Measurements from ENCODE around the gene PAWR. TPM values are rescaled to one million over a fixed set of nuclear protein-coding genes. Genes with fewer than 3 reads are reported as not detected.

Gene PAWR
- polyA plus RNA-seq, 2 donors: 15.5 to 38.6 TPM

DNA sequence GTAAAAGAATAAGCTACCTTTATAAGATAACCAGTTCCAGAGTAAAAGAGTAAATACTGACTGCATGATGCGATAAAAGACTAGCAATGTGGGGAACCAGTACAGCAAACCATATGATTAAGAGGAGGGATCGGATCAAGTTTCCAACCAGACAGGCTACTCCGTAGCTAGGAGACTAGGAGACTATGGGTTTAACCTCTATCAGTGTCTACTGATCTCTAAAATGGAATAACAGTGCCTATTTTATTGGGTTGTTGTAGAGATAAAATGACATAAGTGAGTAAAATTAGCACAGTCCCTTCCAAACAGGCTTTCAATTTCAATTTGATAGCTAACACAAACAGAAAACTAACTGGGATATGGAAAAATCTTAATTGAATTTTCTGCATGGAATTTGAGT lies 76.0 kb downstream of the PAWR start:
- H3K9me3 ChIP-seq (ENCODE audit: control insufficient read depth in 2 of 2, insufficient read depth in 1 of 2, low read depth in 1 of 2, low read length in 1 of 2): no peaks in the 10 kb centered on the region
- H3K36me3 ChIP-seq (ENCODE audit: control insufficient read depth in 2 of 2, insufficient read depth in 2 of 2, low read length in 1 of 2): peaks cover 0 to 2% of the 10 kb centered on the region in 2 donors
- H3K4me3 ChIP-seq (ENCODE audit: low read depth in 1 of 2, low read length in 2 of 2): no peak overlapping the region
- no peaks in the 10 kb centered on the region for H3K4me1 ChIP-seq (ENCODE audit: control insufficient read depth in 2 of 2, insufficient read depth in 2 of 2, low read length in 1 of 2)
- no peak overlapping the region for H3K27ac ChIP-seq (ENCODE audit: low read depth in 2 of 2, low read length in 1 of 2)
- 76 to 86% methylated on average over 3 of the region's 3 CpGs for WGBS, 2 donors
- H3K27me3 ChIP-seq (ENCODE audit: control insufficient read depth in 1 of 2, insufficient read depth in 2 of 2, low read length in 2 of 2): no peaks in the 10 kb centered on the region

DNA sequence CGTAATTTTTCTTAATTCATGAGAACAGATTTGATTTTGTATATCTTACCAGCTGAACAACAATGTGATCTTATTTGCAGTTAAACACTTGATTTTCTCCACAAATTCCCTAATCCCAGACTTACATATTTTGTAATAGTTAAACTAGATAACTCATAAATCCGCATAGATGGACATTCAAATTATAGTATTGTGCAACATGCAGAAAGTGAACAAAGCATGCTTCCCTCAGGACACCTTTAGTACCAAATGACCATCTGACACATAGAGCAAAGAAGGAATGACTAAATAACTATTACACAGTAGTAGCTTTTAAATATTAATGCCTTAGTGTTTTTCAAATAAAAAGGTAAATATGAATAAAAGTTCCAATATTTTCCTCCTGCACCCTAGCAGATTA lies 88.9 kb downstream of the PAWR start:
- Histone ChIP-seq H3K9me3 (ENCODE audit: control insufficient read depth in 2 of 2, insufficient read depth in 1 of 2, low read depth in 1 of 2, low read length in 1 of 2) (no peaks in the 10 kb centered on the region), H3K27ac (ENCODE audit: low read depth in 2 of 2, low read length in 1 of 2) (no peak overlapping the region), H3K4me1 (ENCODE audit: control insufficient read depth in 2 of 2, insufficient read depth in 2 of 2, low read length in 1 of 2) (no peaks in the 10 kb centered on the region), H3K36me3 (ENCODE audit: control insufficient read depth in 2 of 2, insufficient read depth in 2 of 2, low read length in 1 of 2) (no peaks in the 10 kb centered on the region), H3K4me3 (ENCODE audit: low read depth in 1 of 2, low read length in 2 of 2) (no peak overlapping the region), H3K27me3 (ENCODE audit: control insufficient read depth in 1 of 2, insufficient read depth in 2 of 2, low read length in 2 of 2) (no peaks in the 10 kb centered on the region)
- WGBS, 2 donors: 90 to 95% methylated on average over 2 of the region's 2 CpGs

DNA sequence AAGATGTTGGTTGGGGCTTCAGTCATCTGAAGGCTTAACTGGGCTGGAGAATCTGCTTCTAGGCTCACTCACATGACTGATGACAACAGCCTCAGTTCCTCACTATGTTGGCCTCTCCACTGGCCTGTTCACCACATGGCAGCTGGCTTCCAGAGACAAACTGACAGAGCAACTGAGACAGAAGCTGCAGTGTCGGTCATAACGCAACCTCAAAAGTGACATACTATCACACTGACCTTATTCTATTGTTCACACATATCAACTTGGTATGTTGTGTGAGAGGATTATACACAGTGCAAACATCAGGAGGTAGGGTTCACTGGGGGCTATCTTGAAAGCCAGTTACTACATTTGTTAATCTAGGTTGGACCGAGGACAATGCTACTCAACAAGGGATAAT lies 92.9 kb downstream of the PAWR start:
- Histone ChIP-seq H3K4me3 (ENCODE audit: low read depth in 1 of 2, low read length in 2 of 2) (no peak overlapping the region), H3K27ac (ENCODE audit: low read depth in 2 of 2, low read length in 1 of 2) (no peak overlapping the region), H3K36me3 (ENCODE audit: control insufficient read depth in 2 of 2, insufficient read depth in 2 of 2, low read length in 1 of 2) (no peaks in the 10 kb centered on the region), H3K27me3 (ENCODE audit: control insufficient read depth in 1 of 2, insufficient read depth in 2 of 2, low read length in 2 of 2) (no peaks in the 10 kb centered on the region), H3K4me1 (ENCODE audit: control insufficient read depth in 2 of 2, insufficient read depth in 2 of 2, low read length in 1 of 2) (no peaks in the 10 kb centered on the region), H3K9me3 (ENCODE audit: control insufficient read depth in 2 of 2, insufficient read depth in 1 of 2, low read depth in 1 of 2, low read length in 1 of 2) (no peaks in the 10 kb centered on the region)
- 84 to 87% methylated on average over 3 of the region's 3 CpGs for WGBS, 2 donors

DNA sequence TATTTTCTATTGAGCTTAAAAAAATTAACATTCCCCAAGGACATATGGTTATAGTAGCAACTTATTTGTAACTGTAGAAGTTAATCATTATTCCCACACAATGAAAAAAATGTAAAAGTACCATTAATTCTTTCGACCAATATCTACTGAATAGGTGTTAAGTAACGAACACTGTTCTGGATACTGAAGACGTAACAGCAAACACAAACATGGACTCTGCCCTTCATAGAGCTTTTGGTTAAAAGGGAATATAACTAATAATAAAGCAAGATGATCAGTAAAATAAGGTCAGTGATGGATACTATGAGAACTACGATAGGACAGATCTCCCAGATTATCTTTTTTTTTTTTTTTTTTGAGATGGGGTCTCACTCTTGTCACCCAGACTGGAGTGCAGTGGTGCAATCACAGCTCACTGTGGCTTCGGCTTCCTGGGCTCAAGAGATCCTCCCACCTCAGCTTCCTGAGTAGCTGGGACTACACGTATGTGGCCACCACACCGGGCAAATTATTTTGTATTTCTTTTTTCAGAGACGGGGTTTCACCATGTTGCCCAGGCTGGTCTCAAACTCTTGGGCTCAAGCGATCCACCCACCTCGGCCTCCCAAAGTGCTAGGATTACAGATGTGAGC lies 93.9 kb downstream of the PAWR start:
- Histone ChIP-seq H3K4me1 (ENCODE audit: control insufficient read depth in 2 of 2, insufficient read depth in 2 of 2, low read length in 1 of 2) (no peaks in the 10 kb centered on the region), H3K36me3 (ENCODE audit: control insufficient read depth in 2 of 2, insufficient read depth in 2 of 2, low read length in 1 of 2) (no peaks in the 10 kb centered on the region), H3K27ac (ENCODE audit: low read depth in 2 of 2, low read length in 1 of 2) (no peak overlapping the region), H3K9me3 (ENCODE audit: control insufficient read depth in 2 of 2, insufficient read depth in 1 of 2, low read depth in 1 of 2, low read length in 1 of 2) (no peaks in the 10 kb centered on the region), H3K27me3 (ENCODE audit: control insufficient read depth in 1 of 2, insufficient read depth in 2 of 2, low read length in 2 of 2) (no peaks in the 10 kb centered on the region), H3K4me3 (ENCODE audit: low read depth in 1 of 2, low read length in 2 of 2) (no peak overlapping the region)
- WGBS, 2 donors: 89 to 92% methylated on average over 10 of the region's 10 CpGs

DNA sequence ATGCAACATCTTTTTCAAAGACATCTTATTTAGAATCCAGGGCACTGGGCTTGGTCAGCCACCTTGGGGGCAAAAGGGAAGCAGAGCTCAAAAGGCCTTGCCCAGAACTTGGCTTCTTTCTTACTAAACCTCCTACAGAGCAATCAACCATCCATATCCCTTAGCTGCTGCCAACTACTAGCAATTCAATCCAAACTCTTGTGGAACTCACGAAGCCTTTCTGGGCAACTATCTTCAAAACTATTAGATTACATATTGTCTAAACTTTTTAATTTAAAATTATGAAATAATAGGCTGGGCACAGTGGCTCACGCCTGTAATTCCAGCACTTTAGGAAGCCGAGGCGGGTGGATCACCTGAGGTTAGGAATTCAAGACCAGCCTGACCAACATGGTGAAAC lies 95.5 kb downstream of the PAWR start:
- H3K4me3 ChIP-seq (ENCODE audit: low read depth in 1 of 2, low read length in 2 of 2): no peak overlapping the region
- no peaks in the 10 kb centered on the region for H3K9me3 ChIP-seq (ENCODE audit: control insufficient read depth in 2 of 2, insufficient read depth in 1 of 2, low read depth in 1 of 2, low read length in 1 of 2)
- no peaks in the 10 kb centered on the region for H3K27me3 ChIP-seq (ENCODE audit: control insufficient read depth in 1 of 2, insufficient read depth in 2 of 2, low read length in 2 of 2)
- H3K4me1 ChIP-seq (ENCODE audit: control insufficient read depth in 2 of 2, insufficient read depth in 2 of 2, low read length in 1 of 2): no peaks in the 10 kb centered on the region
- H3K36me3 ChIP-seq (ENCODE audit: control insufficient read depth in 2 of 2, insufficient read depth in 2 of 2, low read length in 1 of 2): no peaks in the 10 kb centered on the region
- WGBS, 2 donors: 94 to 97% methylated on average over 4 of the region's 4 CpGs
- H3K27ac ChIP-seq (ENCODE audit: low read depth in 2 of 2, low read length in 1 of 2): no peak overlapping the region

DNA sequence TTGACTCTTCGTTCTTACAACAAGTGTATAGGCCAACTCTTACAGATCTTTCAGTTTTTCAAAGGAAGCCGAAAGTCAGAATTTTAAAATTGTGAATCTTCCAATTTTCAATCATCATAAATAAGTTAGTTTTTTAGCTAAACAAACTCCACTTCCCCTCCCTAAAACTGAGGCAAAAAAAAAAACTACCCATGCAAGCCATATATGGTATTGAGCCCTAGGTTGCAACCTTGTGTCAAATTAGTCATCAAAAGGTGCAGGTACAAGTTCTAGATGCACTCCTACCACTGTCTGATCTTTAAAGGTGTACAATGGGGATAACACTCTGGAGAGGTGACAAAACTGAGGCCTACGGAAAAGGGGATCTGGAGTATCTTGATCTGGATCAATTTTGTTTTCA lies 97.9 kb downstream of the PAWR start:
- no peak overlapping the region for H3K27ac ChIP-seq (ENCODE audit: low read depth in 2 of 2, low read length in 1 of 2)
- WGBS, 2 donors: 77 to 79% methylated on average over 3 of the region's 3 CpGs
- no peaks in the 10 kb centered on the region for H3K27me3 ChIP-seq (ENCODE audit: control insufficient read depth in 1 of 2, insufficient read depth in 2 of 2, low read length in 2 of 2)
- H3K4me3 ChIP-seq (ENCODE audit: low read depth in 1 of 2, low read length in 2 of 2): no peak overlapping the region
- H3K4me1 ChIP-seq (ENCODE audit: control insufficient read depth in 2 of 2, insufficient read depth in 2 of 2, low read length in 1 of 2): no peaks in the 10 kb centered on the region
- no peaks in the 10 kb centered on the region for H3K36me3 ChIP-seq (ENCODE audit: control insufficient read depth in 2 of 2, insufficient read depth in 2 of 2, low read length in 1 of 2)
- no peaks in the 10 kb centered on the region for H3K9me3 ChIP-seq (ENCODE audit: control insufficient read depth in 2 of 2, insufficient read depth in 1 of 2, low read depth in 1 of 2, low read length in 1 of 2)

DNA sequence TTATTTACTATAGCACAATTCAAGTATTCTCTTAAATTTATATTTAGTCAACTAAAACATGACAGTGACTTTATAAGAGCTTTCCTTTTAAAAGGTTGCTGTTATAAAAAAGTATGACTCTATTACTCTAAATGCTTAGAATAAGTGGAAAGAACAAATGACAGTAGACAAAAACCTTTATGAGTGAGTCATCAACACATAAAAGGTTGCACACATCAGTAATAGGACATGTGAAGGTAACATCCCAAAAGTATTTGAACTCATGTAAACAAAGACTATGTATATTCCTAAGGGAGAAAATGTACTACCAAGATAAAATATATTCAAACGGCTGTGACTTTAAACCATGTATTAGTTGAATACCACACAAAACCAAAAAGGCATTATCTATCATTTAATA lies 98.8 kb downstream of the PAWR start:
- no peaks in the 10 kb centered on the region for H3K4me1 ChIP-seq (ENCODE audit: control insufficient read depth in 2 of 2, insufficient read depth in 2 of 2, low read length in 1 of 2)
- 62 to 66% methylated on average over 1 of the region's 1 CpG for WGBS, 2 donors
- H3K27ac ChIP-seq (ENCODE audit: low read depth in 2 of 2, low read length in 1 of 2): no peak overlapping the region
- no peak overlapping the region for H3K4me3 ChIP-seq (ENCODE audit: low read depth in 1 of 2, low read length in 2 of 2)
- H3K36me3 ChIP-seq (ENCODE audit: control insufficient read depth in 2 of 2, insufficient read depth in 2 of 2, low read length in 1 of 2): no peaks in the 10 kb centered on the region
- no peaks in the 10 kb centered on the region for H3K9me3 ChIP-seq (ENCODE audit: control insufficient read depth in 2 of 2, insufficient read depth in 1 of 2, low read depth in 1 of 2, low read length in 1 of 2)
- H3K27me3 ChIP-seq (ENCODE audit: control insufficient read depth in 1 of 2, insufficient read depth in 2 of 2, low read length in 2 of 2): no peaks in the 10 kb centered on the region

DNA sequence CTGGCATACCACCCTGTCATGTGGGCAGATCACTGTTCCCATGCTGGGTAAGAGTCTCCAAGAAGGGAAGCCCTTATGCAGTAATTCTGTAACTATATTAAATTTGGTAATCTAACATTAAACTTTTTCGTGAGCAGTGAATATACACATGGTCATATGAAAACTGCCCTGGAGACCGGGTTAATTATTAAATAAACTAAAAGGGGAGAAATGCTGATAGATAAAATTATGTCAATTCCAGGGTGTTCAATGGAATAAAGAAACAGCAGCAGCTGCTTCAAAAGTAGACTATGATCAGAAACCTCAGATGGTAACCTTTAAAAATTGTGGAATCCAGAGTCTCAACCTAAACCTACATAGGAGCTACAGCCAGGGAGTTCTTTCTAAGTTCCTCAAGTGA lies 100.0 kb downstream of the PAWR start:
- Histone ChIP-seq H3K4me3 (ENCODE audit: low read depth in 1 of 2, low read length in 2 of 2) (no peak overlapping the region), H3K27ac (ENCODE audit: low read depth in 2 of 2, low read length in 1 of 2) (no peak overlapping the region), H3K27me3 (ENCODE audit: control insufficient read depth in 1 of 2, insufficient read depth in 2 of 2, low read length in 2 of 2) (no peaks in the 10 kb centered on the region), H3K9me3 (ENCODE audit: control insufficient read depth in 2 of 2, insufficient read depth in 1 of 2, low read depth in 1 of 2, low read length in 1 of 2) (no peaks in the 10 kb centered on the region), H3K36me3 (ENCODE audit: control insufficient read depth in 2 of 2, insufficient read depth in 2 of 2, low read length in 1 of 2) (no peaks in the 10 kb centered on the region), H3K4me1 (ENCODE audit: control insufficient read depth in 2 of 2, insufficient read depth in 2 of 2, low read length in 1 of 2) (no peaks in the 10 kb centered on the region)
- 88 to 94% methylated on average over 2 of the region's 2 CpGs for WGBS, 2 donors

DNA sequence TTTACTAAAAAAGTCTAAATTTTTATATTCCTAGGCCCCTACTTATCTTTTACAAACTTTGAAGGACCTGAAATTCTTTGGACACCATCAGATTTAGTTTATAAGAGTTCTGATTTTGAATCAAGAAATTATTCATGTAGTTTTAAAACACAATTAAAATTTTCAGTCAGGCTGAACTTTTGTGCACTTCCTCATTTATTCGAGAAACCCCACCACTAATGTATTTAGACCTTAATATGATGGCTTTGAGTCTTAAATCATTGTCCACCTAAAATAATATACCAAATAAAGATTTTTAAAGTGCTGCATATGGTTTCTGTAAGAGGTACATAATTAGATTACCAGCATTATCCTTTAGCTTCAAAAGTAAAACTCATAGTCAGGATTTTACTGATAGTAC lies 103.4 kb downstream of the PAWR start:
- no peaks in the 10 kb centered on the region for H3K36me3 ChIP-seq (ENCODE audit: control insufficient read depth in 2 of 2, insufficient read depth in 2 of 2, low read length in 1 of 2)
- no peaks in the 10 kb centered on the region for H3K4me1 ChIP-seq (ENCODE audit: control insufficient read depth in 2 of 2, insufficient read depth in 2 of 2, low read length in 1 of 2)
- no peak overlapping the region for H3K4me3 ChIP-seq (ENCODE audit: low read depth in 1 of 2, low read length in 2 of 2)
- WGBS, 2 donors: 69 to 70% methylated on average over 1 of the region's 1 CpG
- H3K27me3 ChIP-seq (ENCODE audit: control insufficient read depth in 1 of 2, insufficient read depth in 2 of 2, low read length in 2 of 2): no peaks in the 10 kb centered on the region
- no peaks in the 10 kb centered on the region for H3K9me3 ChIP-seq (ENCODE audit: control insufficient read depth in 2 of 2, insufficient read depth in 1 of 2, low read depth in 1 of 2, low read length in 1 of 2)
- H3K27ac ChIP-seq (ENCODE audit: low read depth in 2 of 2, low read length in 1 of 2): no peak overlapping the region

DNA sequence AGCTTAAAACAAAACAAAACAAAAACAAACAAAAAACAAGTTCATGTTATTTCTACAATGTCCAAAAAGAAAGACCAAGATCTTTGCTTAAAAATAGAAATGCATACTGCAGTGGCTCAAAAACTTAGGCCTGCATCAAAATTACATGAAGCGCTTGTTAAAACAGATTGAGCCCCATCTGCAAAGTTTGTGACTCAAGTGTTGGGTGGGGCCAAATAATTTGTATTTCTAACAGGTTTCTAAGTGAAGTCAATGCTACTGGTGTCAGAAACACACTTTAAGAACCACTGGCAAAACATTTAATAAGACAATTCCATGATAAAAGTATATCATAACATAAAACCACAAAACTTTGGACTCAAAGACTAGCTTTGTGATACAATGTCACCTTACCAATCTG lies 105.6 kb downstream of the PAWR start:
- Histone ChIP-seq H3K4me1 (ENCODE audit: control insufficient read depth in 2 of 2, insufficient read depth in 2 of 2, low read length in 1 of 2) (no peaks in the 10 kb centered on the region), H3K27me3 (ENCODE audit: control insufficient read depth in 1 of 2, insufficient read depth in 2 of 2, low read length in 2 of 2) (no peaks in the 10 kb centered on the region), H3K36me3 (ENCODE audit: control insufficient read depth in 2 of 2, insufficient read depth in 2 of 2, low read length in 1 of 2) (no peaks in the 10 kb centered on the region), H3K27ac (ENCODE audit: low read depth in 2 of 2, low read length in 1 of 2) (no peak overlapping the region), H3K4me3 (ENCODE audit: low read depth in 1 of 2, low read length in 2 of 2) (no peak overlapping the region), H3K9me3 (ENCODE audit: control insufficient read depth in 2 of 2, insufficient read depth in 1 of 2, low read depth in 1 of 2, low read length in 1 of 2) (no peaks in the 10 kb centered on the region)
- 97 to 99% methylated on average over 1 of the region's 1 CpG for WGBS, 2 donors

Data from esophagus (tissue), 2 donors.